Measurements from ENCODE around the gene KRT1. TPM values are rescaled to one million over a fixed set of nuclear protein-coding genes. Genes with fewer than 3 reads are reported as not detected.

Gene KRT1
- total RNA-seq (9.3 TPM), polyA plus RNA-seq (507 TPM)
- long read RNA-seq, donor 1, partial matches to known transcripts, result 0 of 2 reads
- long read RNA-seq, donor 1, other reads (novel, unspliced or antisense), result 0 of 2 reads
- long read RNA-seq, donor 2, result 0 reads
- long read RNA-seq, donor 3, partial matches to known transcripts, result 0 of 4 reads
- long read RNA-seq, donor 3, other reads (novel, unspliced or antisense), result 0 of 4 reads
- long read RNA-seq, donor 4, partial matches to known transcripts, result 0 of 2 reads
- long read RNA-seq, donor 4, other reads (novel, unspliced or antisense), result 0 of 2 reads
- long read RNA-seq, donor 5, partial matches to known transcripts, result 9 of 12 reads
- long read RNA-seq, donor 5, other reads (novel, unspliced or antisense), result 0 of 12 reads
- long read RNA-seq, donor 6, result 0 reads
- long read RNA-seq, donor 7, partial matches to known transcripts, result 0 of 1 reads
- long read RNA-seq, donor 7, other reads (novel, unspliced or antisense), result 0 of 1 reads
- long read RNA-seq, donor 8, partial matches to known transcripts, result 0 of 1 reads
- long read RNA-seq, donor 8, other reads (novel, unspliced or antisense), result 0 of 1 reads
- long read RNA-seq, donor 9, partial matches to known transcripts, result 0 of 1 reads
- long read RNA-seq, donor 9, other reads (novel, unspliced or antisense), result 0 of 1 reads
- long read RNA-seq, donor 10, partial matches to known transcripts, result 5 of 6 reads
- long read RNA-seq, donor 10, other reads (novel, unspliced or antisense), result 0 of 6 reads

DNA sequence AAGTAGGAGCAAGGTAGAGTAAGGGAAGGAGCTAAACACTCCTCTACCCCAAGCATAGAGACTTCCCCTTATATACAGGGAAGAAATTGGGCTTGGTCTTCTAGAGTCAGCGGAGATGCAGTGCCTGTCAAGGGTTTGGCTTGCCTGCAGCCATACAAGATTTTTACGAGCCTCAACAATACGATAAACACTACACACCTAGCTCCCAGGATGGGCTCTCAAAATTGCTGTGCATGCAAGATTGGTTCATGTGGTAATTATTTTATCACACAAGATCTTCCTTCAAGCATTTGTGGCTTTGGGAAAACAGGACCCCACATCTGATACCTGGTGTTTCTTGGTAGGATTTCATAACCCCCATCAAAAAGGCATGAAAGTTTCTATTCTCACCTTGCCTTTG is at the start of gene KRT1:
Gene KRT1 (minus strand): TSS at position 45 of the 400 bp plus-strand sequence. CDS start 59 bp downstream, outside the sequence.
- peaks cover 0 to 4% of the 10 kb centered on the region in 2 donors for H3K4me1 ChIP-seq (ENCODE audit: control insufficient read depth in 2 of 2, insufficient read depth in 2 of 2, low read length in 2 of 2)
- DNase-seq (ENCODE audit: low read depth in 6 of 9, low spot score in 9 of 9), result no peak
- no peak within 1 kb of the TSS for H3K27ac ChIP-seq (ENCODE audit: low read depth in 1 of 2, low read length in 1 of 2)
- H3K27me3 ChIP-seq (ENCODE audit: control insufficient read depth in 2 of 2, insufficient read depth in 1 of 2, low read length in 1 of 2), result peaks cover 0 to 4% of the 10 kb centered on the region in 2 donors
- no peaks in the 10 kb centered on the region for H3K36me3 ChIP-seq (ENCODE audit: control insufficient read depth in 2 of 2, insufficient read depth in 2 of 2, low read length in 1 of 2)
- WGBS, result 96% methylated on average over 3 of the region's 3 CpGs
- H3K4me3 ChIP-seq (ENCODE audit: low read length in 2 of 2), result no peak within 1 kb of the TSS
- H3K9me3 ChIP-seq (ENCODE audit: control insufficient read depth in 2 of 2, insufficient read depth in 1 of 2, low read length in 1 of 2), result no peaks in the 10 kb centered on the region

DNA sequence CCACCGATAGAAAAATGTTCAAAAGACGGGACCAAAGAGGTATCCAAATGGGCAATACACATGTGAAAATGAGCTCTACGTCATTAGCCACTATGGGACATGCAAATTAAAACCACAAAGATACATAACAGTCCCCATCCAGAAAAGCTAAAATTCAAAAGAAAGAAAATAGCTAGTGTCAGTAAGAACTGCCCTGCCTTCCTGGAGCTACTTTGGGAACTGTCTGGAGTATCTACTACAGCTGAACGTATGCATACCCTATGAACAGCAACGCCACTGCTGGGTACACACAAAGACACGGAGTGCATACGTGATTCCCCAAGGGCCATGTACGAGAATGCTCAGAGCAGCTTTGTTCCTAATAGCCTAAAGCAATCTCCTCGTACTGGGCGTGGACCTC is 48.9 kb upstream of the KRT1 start:
- WGBS, result 94% methylated on average over 10 of the region's 10 CpGs
- Histone ChIP-seq H3K9me3 (ENCODE audit: control insufficient read depth in 2 of 2, insufficient read depth in 1 of 2, low read length in 1 of 2) (no peaks in the 10 kb centered on the region), H3K27ac (ENCODE audit: low read depth in 1 of 2, low read length in 1 of 2) (no peak overlapping the region), H3K4me3 (ENCODE audit: low read length in 2 of 2) (no peak overlapping the region), H3K27me3 (ENCODE audit: control insufficient read depth in 2 of 2, insufficient read depth in 1 of 2, low read length in 1 of 2) (no peaks in the 10 kb centered on the region), H3K4me1 (ENCODE audit: control insufficient read depth in 2 of 2, insufficient read depth in 2 of 2, low read length in 2 of 2) (no peaks in the 10 kb centered on the region), H3K36me3 (ENCODE audit: control insufficient read depth in 2 of 2, insufficient read depth in 2 of 2, low read length in 1 of 2) (no peaks in the 10 kb centered on the region)
- no peak for DNase-seq (ENCODE audit: low read depth in 6 of 9, low spot score in 9 of 9)

DNA sequence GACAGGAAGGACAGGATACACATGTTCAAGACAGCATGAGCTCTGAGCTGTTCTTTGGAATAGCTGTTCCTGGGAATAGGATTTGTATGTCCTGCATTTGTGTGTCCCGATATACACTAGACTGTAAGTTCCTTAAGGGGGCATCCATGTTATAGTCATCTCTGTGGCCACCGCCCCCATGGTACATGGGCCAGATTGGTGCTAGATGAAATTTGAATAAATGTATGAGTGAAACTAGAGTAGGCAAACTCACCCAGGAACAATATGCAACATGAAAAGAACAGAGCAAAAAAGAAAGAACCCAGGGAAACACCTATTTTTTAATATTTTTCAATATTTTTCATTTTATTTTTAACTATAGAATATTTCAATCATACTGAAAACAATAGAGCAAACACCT is 48.2 kb upstream of the KRT1 start:
- Histone ChIP-seq H3K36me3 (ENCODE audit: control insufficient read depth in 2 of 2, insufficient read depth in 2 of 2, low read length in 1 of 2) (no peaks in the 10 kb centered on the region), H3K9me3 (ENCODE audit: control insufficient read depth in 2 of 2, insufficient read depth in 1 of 2, low read length in 1 of 2) (no peaks in the 10 kb centered on the region), H3K4me3 (ENCODE audit: low read length in 2 of 2) (no peak overlapping the region), H3K27ac (ENCODE audit: low read depth in 1 of 2, low read length in 1 of 2) (no peak overlapping the region), H3K4me1 (ENCODE audit: control insufficient read depth in 2 of 2, insufficient read depth in 2 of 2, low read length in 2 of 2) (no peaks in the 10 kb centered on the region), H3K27me3 (ENCODE audit: control insufficient read depth in 2 of 2, insufficient read depth in 1 of 2, low read length in 1 of 2) (no peaks in the 10 kb centered on the region)
- 94% methylated on average over 2 of the region's 2 CpGs for WGBS
- DNase-seq (ENCODE audit: low read depth in 6 of 9, low spot score in 9 of 9), result no peak

DNA sequence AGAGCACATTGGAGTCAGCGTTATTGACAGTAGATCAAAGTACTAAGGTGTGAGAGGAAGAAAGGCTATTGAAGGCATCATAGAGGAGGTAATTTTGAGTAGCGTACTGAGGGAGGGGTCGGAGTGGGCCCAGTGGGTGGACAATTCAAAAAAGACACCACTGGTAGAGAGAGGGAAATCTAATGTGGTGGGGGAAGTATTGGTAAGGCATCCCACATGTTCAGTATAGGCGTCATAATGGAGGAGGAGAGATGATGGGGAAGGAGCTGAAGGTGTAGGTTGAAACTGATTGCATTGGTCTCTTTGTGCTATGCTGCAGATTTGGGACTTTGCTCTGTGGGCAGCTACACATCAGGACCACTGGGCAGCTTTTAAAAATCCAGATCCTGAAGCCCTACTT is 46.8 kb upstream of the KRT1 start:
- Histone ChIP-seq H3K27me3 (ENCODE audit: control insufficient read depth in 2 of 2, insufficient read depth in 1 of 2, low read length in 1 of 2) (no peaks in the 10 kb centered on the region), H3K27ac (ENCODE audit: low read depth in 1 of 2, low read length in 1 of 2) (no peak overlapping the region), H3K36me3 (ENCODE audit: control insufficient read depth in 2 of 2, insufficient read depth in 2 of 2, low read length in 1 of 2) (no peaks in the 10 kb centered on the region), H3K9me3 (ENCODE audit: control insufficient read depth in 2 of 2, insufficient read depth in 1 of 2, low read length in 1 of 2) (no peaks in the 10 kb centered on the region), H3K4me3 (ENCODE audit: low read length in 2 of 2) (no peak overlapping the region), H3K4me1 (ENCODE audit: control insufficient read depth in 2 of 2, insufficient read depth in 2 of 2, low read length in 2 of 2) (no peaks in the 10 kb centered on the region)
- 92% methylated on average over 4 of the region's 4 CpGs for WGBS
- DNase-seq (ENCODE audit: low read depth in 6 of 9, low spot score in 9 of 9), result no peak

DNA sequence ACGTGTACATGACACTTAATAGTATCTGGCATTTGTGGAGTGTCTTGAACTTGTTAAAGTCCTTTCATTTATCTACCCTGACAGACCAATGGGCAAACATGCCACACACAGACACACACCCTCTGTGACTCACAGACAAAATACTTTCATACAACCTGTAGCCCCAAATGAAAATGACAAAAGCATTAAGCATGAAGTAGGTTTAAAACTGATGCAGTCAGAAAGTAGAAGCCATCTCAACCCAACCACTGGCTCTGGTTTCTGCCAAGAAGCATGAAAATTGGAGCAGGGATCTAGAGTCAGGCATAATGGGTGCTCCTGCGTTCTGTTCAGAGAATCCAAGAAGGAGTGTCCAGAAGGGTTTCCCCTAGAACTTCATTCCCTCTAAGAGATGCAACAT is 46.2 kb upstream of the KRT1 start:
- H3K27ac ChIP-seq (ENCODE audit: low read depth in 1 of 2, low read length in 1 of 2), result no peak overlapping the region
- WGBS, result 77% methylated on average over 2 of the region's 2 CpGs
- no peak overlapping the region for H3K4me3 ChIP-seq (ENCODE audit: low read length in 2 of 2)
- no peaks in the 10 kb centered on the region for H3K4me1 ChIP-seq (ENCODE audit: control insufficient read depth in 2 of 2, insufficient read depth in 2 of 2, low read length in 2 of 2)
- H3K36me3 ChIP-seq (ENCODE audit: control insufficient read depth in 2 of 2, insufficient read depth in 2 of 2, low read length in 1 of 2), result no peaks in the 10 kb centered on the region
- no peaks in the 10 kb centered on the region for H3K27me3 ChIP-seq (ENCODE audit: control insufficient read depth in 2 of 2, insufficient read depth in 1 of 2, low read length in 1 of 2)
- H3K9me3 ChIP-seq (ENCODE audit: control insufficient read depth in 2 of 2, insufficient read depth in 1 of 2, low read length in 1 of 2), result no peaks in the 10 kb centered on the region
- no peak for DNase-seq (ENCODE audit: low read depth in 6 of 9, low spot score in 9 of 9)

DNA sequence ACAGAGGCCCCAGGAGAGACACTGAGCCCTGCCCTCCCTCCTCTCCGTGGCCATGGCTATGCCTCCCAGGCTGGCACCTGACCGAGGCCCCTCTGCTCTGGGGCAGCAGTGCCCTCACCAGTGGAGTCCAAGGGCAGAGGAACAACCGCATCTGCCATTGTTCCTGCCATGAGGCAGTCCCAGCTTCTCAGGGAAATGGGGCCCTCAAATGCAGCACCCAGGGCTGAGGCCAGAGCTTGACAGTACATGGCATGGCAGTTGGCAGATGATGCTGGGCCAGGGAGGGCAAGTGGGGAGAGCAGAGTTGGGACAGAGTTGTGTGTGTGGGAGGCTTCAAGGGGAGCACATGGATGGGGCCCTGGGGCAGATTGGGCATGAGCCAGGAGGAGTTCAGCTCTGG is 44.2 kb upstream of the KRT1 start:
- Histone ChIP-seq H3K9me3 (ENCODE audit: control insufficient read depth in 2 of 2, insufficient read depth in 1 of 2, low read length in 1 of 2) (no peaks in the 10 kb centered on the region), H3K4me1 (ENCODE audit: control insufficient read depth in 2 of 2, insufficient read depth in 2 of 2, low read length in 2 of 2) (no peaks in the 10 kb centered on the region), H3K27me3 (ENCODE audit: control insufficient read depth in 2 of 2, insufficient read depth in 1 of 2, low read length in 1 of 2) (no peaks in the 10 kb centered on the region), H3K4me3 (ENCODE audit: low read length in 2 of 2) (no peak overlapping the region), H3K27ac (ENCODE audit: low read depth in 1 of 2, low read length in 1 of 2) (no peak overlapping the region), H3K36me3 (ENCODE audit: control insufficient read depth in 2 of 2, insufficient read depth in 2 of 2, low read length in 1 of 2) (no peaks in the 10 kb centered on the region)
- no peak for DNase-seq (ENCODE audit: low read depth in 6 of 9, low spot score in 9 of 9)
- 92% methylated on average over 3 of the region's 3 CpGs for WGBS

DNA sequence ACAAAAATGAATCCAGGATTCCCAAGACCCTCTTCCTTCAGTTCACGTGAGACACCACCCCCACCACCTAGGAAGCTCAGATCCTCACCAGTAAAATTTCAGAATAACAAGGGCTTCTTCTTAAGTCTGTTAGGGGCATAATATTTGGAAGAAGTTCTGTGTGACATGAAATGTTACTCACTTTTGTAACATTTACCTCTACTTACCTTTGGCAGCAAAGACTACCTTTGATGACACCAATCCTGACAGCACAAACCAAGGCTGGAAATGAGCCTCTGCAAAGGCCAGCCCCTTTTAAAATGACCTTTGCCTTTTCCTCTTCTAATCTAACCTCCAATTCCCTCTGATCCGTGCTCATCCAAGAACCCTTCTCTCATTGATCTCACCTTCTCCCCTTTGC is 42.5 kb upstream of the KRT1 start:
- no peak overlapping the region for H3K4me3 ChIP-seq (ENCODE audit: low read length in 2 of 2)
- WGBS, result 95% methylated on average over 2 of the region's 2 CpGs
- no peaks in the 10 kb centered on the region for H3K9me3 ChIP-seq (ENCODE audit: control insufficient read depth in 2 of 2, insufficient read depth in 1 of 2, low read length in 1 of 2)
- no peak overlapping the region for H3K27ac ChIP-seq (ENCODE audit: low read depth in 1 of 2, low read length in 1 of 2)
- no peak for DNase-seq (ENCODE audit: low read depth in 6 of 9, low spot score in 9 of 9)
- H3K4me1 ChIP-seq (ENCODE audit: control insufficient read depth in 2 of 2, insufficient read depth in 2 of 2, low read length in 2 of 2), result no peaks in the 10 kb centered on the region
- no peaks in the 10 kb centered on the region for H3K36me3 ChIP-seq (ENCODE audit: control insufficient read depth in 2 of 2, insufficient read depth in 2 of 2, low read length in 1 of 2)
- H3K27me3 ChIP-seq (ENCODE audit: control insufficient read depth in 2 of 2, insufficient read depth in 1 of 2, low read length in 1 of 2), result peaks cover 0 to 8% of the 10 kb centered on the region in 2 donors

DNA sequence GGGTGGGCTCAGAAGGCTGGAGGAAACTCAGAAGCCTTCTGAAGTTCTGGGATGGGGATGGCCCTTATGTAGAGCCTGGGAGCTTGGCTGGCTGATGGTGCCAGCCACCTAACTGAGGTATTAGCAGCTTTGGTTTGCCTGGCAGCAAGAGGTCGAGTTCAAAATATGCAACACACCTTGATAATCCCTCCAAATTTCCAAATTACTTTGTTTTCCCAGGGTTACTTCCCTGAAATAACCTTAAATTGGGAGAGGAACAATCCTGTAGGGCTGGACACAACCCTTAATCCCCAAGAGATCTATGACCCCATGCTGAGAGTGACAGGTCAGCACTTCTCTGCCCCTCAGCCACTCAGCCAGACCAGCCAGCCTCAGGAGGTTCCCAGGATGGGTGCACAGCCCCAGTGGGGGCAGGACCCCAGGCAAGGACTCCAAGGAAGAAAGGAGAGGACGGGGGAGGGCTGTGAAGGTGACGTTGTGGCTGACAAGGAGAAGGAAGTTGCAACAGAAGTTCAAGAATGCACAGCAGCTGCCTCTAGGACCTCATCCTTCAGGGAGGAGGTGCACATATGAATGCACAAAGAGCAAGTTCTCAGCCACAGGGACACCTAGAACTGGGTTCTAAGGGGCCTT is 41.7 kb upstream of the KRT1 start:
- Histone ChIP-seq H3K4me3 (ENCODE audit: low read length in 2 of 2) (no peak overlapping the region), H3K4me1 (ENCODE audit: control insufficient read depth in 2 of 2, insufficient read depth in 2 of 2, low read length in 2 of 2) (no peaks in the 10 kb centered on the region), H3K27ac (ENCODE audit: low read depth in 1 of 2, low read length in 1 of 2) (no peak overlapping the region), H3K27me3 (ENCODE audit: control insufficient read depth in 2 of 2, insufficient read depth in 1 of 2, low read length in 1 of 2) (peaks cover 0 to 14% of the 10 kb centered on the region in 2 donors), H3K9me3 (ENCODE audit: control insufficient read depth in 2 of 2, insufficient read depth in 1 of 2, low read length in 1 of 2) (no peaks in the 10 kb centered on the region), H3K36me3 (ENCODE audit: control insufficient read depth in 2 of 2, insufficient read depth in 2 of 2, low read length in 1 of 2) (no peaks in the 10 kb centered on the region)
- 34% methylated on average over 3 of the region's 3 CpGs for WGBS
- no peak for DNase-seq (ENCODE audit: low read depth in 6 of 9, low spot score in 9 of 9)

DNA sequence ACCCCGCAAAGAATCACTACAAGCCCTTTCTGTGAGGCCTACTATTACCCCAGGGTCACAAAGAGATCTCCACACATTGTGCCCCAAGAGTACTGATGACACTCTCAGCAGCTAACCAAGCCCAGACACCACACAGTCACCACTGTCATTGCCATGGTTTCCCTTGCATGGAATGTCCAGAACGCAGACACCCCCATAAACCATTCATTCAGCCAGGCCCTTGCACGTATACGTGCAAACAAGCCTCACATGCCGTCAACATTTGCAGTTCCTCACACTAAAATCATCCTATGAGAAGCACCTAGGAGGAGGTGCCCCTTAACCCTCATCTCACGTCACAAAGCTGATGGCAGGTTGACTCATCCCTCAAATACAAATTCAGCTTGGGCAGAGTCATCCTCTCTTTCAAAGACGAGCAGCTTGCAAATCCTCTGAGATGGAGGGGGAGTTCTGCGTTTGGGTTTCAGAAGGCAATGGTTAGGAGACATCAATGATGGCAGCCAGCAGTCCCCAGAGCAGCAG is 40.2 kb upstream of the KRT1 start:
- Histone ChIP-seq H3K9me3 (ENCODE audit: control insufficient read depth in 2 of 2, insufficient read depth in 1 of 2, low read length in 1 of 2) (peaks cover 0 to under 1% of the 10 kb centered on the region in 2 donors), H3K36me3 (ENCODE audit: control insufficient read depth in 2 of 2, insufficient read depth in 2 of 2, low read length in 1 of 2) (no peaks in the 10 kb centered on the region), H3K4me1 (ENCODE audit: control insufficient read depth in 2 of 2, insufficient read depth in 2 of 2, low read length in 2 of 2) (no peaks in the 10 kb centered on the region), H3K27ac (ENCODE audit: low read depth in 1 of 2, low read length in 1 of 2) (no peak overlapping the region), H3K4me3 (ENCODE audit: low read length in 2 of 2) (no peak overlapping the region), H3K27me3 (ENCODE audit: control insufficient read depth in 2 of 2, insufficient read depth in 1 of 2, low read length in 1 of 2) (peaks cover 9 to 29% of the 10 kb centered on the region in 2 donors)
- DNase-seq (ENCODE audit: low read depth in 6 of 9, low spot score in 9 of 9), result no peak
- 93% methylated on average over 8 of the region's 8 CpGs for WGBS

Measured in thymus (tissue), 14 donors.